NCI-H748 treated with DMSO at 0.1 percent for 48 hours (cell line): ENCODE measurements around the gene BEST1.

Experiments
- DNase-seq: peaks from one replicate; lab custom pipeline; 2025; lab: John Stamatoyannopoulos, UW

The BEST1 gene

GRCh38 chr11:61916737-61917333 is 33.3 kb upstream of the BEST1 start:
- no peak for DNase-seq

GRCh38 chr11:61917334-61918109 is 32.6 kb upstream of the BEST1 start, which contains the start of gene RAB3IL1:
Gene RAB3IL1 (minus strand): TSS chr11:61917566. CDS start chr11:61917367, 199 bp downstream.
- DNase-seq, result no peak

- DNase-seq, result no peak
Measured at GRCh38 chr11:61918251-61918937, 31.8 kb upstream of the BEST1 start.

GRCh38 chr11:61918938-61919704 is 31.0 kb upstream of the BEST1 start:
- no peak for DNase-seq

GRCh38 chr11:61919705-61920631 is 30.2 kb upstream of the BEST1 start:
- DNase-seq, result no peak

GRCh38 chr11:61921446-61921845 is 28.7 kb upstream of the BEST1 start:
- no peak for DNase-seq

- no peak for DNase-seq
Measured at GRCh38 chr11:61922539-61922938, 27.6 kb upstream of the BEST1 start.

- DNase-seq, result no peak
Measured at GRCh38 chr11:61923166-61924063, 26.7 kb upstream of the BEST1 start.

GRCh38 chr11:61924064-61924455 is 26.1 kb upstream of the BEST1 start:
- no peak for DNase-seq

- DNase-seq, result no peak
Measured at GRCh38 chr11:61925736-61926135, 24.4 kb upstream of the BEST1 start.

- DNase-seq, result no peak
Measured at GRCh38 chr11:61926235-61926634, 23.9 kb upstream of the BEST1 start.

GRCh38 chr11:61927501-61927900 is 22.6 kb upstream of the BEST1 start:
- DNase-seq, result no peak

GRCh38 chr11:61928606-61929005 is 21.5 kb upstream of the BEST1 start:
- no peak for DNase-seq

- no peak for DNase-seq
Measured at GRCh38 chr11:61930933-61931332, 19.2 kb upstream of the BEST1 start.

- no peak for DNase-seq
Measured at GRCh38 chr11:61935861-61936260, 14.3 kb upstream of the BEST1 start.

GRCh38 chr11:61940466-61940865 is 9.7 kb upstream of the BEST1 start:
- DNase-seq, result no peak

GRCh38 chr11:61945191-61945590 is 5.0 kb upstream of the BEST1 start:
- DNase-seq, result no peak

- DNase-seq, result no peak
Measured at GRCh38 chr11:61946894-61947293, 3.3 kb upstream of the BEST1 start.

- peak; percentile 67 for DNase-seq
Measured at GRCh38 chr11:61947486-61948210, 2.5 kb upstream of the BEST1 start.
